ENCODE data around the gene CBLC.

DNA sequence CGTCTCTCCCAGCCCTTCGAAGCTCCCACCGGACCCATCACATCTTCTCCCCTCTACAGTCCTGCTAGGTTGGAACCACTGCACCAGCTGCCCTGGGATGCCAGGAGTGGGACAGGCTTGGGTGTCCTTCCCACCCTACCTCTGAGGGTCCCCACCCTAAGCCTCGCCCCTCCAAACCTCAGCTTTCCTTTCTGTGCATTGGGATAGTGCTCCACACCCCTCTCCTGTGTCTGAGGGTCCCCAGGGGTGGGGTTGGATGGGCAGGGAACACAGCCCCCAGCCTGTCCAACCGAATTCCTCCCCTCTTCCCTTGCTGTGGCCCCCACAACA is 31.1 kb upstream of the CBLC start:
- no peak for TF ChIP-seq CTCF (IDR thresholded peaks at IDR 0.05)
- TF ChIP-seq POLR2A (IDR thresholded peaks at IDR 0.05): no peak
- no peak for TF ChIP-seq POLR2AphosphoS5 (IDR thresholded peaks at IDR 0.05)
